ENCODE data around the gene NAB1.
A peak's percentile ranks its signal among the peaks of the same experiment; 100 is the strongest.
"Not testable (repeated sequence)": the region's sequence is repeated elsewhere in the genome, so short reads cannot be mapped to it uniquely, and the experiment has no call there.

NAB1 gene

DNA sequence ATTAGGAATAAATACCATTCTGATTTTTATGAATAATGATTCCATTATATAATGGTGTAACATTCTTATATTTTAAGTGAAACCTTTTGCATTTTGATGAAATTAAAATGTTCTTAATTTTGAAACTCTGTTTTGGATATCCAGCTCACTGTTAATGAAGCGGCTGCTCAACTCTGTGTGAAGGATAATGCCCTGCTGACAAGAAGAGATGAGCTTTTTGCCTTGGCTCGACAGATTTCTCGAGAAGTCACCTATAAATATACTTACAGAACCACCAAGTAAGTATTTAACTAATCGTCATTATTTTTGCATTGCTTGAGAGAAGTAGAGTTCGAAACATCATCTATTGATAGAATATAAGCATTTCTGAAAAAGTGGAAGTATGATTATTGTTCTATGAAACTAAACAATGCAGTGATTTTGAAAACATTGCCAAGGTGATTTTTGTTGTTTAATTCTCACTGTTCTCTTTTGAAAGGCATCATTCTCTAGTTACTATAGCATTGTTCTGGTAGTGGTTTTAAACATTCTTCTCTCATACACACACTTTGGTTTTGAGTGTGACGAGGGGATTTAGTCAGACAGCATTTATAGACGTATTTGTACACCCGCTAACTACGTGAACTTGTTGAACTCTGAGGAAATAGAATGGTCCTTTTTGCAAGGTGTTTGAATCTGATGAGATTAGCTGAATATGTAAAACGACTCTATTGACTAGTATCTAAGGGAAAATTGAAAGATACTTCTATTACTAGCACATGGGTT is 21.5 kb downstream of the NAB1 start:
- no peak for DNase-seq (ENCODE audit: low spot score)

DNA sequence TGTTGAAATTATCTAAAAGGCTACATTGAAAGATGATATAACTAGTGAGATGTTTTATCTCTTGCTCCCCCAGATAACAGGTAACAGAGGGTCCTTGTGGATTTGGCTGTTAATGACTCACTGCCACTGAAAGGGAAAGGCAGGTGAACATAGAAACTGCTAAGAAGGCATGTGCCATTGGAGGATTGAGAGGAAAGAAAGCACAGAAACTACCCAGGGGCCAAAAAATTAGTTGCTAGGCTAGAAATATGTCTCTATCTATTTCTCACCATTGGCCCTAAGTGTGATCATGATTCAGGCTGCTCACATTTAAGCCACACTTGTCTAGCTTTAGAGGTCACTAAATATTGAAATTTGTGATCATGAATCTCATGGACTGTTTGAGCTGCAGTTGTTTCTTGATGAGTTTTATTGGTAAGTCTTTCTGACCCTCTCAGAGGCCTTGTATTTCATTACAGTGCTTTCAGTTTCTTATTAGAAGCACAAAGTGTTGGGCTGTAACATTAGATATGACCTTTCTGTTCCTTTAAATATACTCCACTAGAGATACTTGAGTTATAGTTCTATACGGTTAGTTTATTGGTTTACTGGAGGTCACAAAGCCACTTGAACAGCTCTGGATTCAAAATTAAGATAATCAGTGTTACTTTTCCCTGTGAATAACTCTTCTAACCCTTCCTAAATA is 26.2 kb downstream of the NAB1 start:
- DNase-seq (ENCODE audit: low spot score), result no peak

DNA sequence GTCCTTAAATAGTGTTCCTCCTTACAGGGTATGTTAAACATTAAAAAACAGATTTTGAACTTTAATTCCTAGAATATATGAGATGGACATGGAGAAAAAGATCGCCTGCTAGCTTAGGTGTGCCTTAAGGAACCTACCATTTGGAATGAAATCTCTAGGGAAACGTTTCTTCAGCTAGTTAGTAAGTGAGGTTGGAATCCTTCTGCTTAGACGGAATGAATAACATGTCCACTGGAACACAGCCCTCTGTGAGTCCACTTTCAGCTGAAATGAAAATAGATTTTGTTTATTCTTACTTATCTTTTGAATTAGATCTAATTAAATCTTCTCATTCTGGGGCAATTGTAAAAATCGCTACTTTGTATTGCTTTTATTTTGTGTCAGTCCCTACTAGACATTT is 28.4 kb downstream of the NAB1 start:
- no peak for DNase-seq (ENCODE audit: low spot score)

DNA sequence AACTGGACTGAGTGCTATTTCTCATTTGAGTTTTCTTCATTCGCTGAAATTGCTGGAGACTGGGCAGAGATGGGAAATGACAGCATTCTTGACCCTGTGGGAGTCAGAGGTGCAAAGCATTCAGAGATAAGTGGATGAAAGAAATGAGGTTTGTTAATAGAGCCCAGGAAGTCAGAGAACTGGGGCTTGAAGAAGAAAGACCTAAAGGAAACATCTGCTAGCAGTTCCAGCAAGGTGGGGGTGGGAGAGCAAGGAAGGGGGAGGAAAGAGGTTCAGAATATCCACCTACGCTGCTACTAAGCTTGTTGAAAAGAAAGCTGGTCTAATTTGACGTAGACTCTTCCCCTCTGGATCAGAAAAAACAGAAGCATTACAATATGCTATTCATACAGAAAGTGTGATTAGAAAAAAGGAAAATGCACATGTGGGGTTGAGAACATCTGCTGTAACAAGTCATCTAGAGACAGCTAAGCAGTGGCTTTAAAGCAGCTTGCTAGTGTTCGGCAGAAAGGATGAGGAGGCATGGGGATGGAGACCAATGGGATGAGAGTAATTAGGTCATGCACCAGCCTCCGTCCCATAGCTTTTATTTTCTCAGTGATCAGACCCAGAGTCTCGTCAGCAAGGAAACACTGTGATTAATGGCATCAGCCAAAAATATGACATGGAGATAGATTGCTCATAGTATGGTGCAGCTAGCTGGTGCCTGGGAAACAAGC is 29.7 kb downstream of the NAB1 start:
- no peak for DNase-seq (ENCODE audit: low spot score)

DNA sequence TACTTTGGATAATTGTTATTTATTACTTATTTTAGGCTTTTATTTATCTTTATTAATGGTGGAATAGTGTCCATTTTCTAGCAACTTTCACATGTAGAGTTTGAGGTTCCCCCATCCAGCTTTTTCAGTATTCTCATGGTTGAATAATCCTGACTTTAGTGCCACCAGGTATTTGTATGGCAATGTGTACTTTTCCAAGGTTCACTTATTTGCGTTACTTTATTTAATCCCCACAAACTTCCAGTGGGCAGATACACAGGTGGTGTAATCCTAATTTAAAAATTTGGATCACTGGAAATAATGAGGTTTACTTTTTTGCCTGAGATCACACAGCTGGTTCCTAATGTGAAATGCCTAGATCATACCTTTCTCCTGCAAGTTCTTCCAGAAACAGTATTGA is 30.5 kb downstream of the NAB1 start:
- DNase-seq (ENCODE audit: low spot score), result no peak

GRCh38 chr2:190679813-190680591 is 31.1 kb downstream of the NAB1 start:
- peak; percentile 40 for DNase-seq (ENCODE audit: low spot score)

DNA sequence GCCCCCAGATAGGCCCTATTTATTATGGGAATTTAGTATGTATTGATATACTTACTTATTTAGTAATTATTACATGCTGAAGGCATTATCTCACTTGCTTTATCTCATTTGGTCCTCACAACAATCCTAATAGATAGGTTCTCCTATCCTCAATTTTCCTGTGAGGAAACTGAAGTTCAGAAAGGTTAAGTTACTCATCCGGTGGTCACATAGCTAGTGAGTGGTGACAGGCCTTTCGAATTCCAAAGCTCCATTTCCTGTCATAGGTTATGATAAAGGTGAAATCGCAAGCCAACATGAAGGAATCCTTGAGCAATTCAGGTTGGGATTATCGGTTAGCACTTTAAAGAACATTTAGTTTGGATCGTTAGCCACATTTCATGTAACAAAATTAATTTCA is 33.3 kb downstream of the NAB1 start:
- no peak for DNase-seq (ENCODE audit: low spot score)

DNA sequence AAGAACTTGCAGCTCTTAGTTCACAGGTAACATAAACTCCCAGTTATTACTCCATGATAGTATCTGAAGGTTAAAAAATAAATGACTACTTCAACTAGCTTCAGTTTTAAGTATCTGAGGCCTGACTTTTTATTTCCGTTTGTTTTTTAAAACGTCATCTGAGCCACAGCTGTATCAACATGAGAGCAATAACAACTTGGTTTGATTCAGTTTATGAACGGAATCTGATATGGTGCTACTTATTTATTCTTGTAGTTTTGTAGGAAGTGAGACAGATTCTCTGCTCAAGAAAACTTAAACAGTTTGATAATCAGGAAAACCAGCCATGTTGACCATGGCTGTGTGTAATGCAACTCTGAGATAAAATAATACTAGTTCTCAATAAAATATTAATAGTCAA is 34.9 kb downstream of the NAB1 start:
- DNase-seq (ENCODE audit: low spot score), result no peak

DNA sequence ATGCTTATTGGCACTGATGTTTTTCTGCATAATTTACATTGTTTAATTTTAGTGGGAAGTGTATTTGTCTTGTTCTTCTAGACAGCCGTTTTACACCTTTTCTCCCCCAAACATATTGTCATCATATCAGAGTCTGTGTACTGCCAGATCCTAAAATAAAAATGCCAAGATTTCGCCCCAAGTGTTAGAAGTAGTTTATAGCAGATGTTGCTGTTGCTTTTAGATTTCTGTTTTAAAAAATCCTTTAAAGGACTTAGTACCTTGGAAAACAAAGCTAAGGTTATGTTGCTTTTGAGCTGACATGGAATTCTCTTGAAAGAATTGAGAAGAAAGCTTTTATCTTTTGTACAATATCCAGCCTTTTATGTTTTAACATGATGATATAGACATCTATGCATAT is 36.0 kb downstream of the NAB1 start:
- no peak for DNase-seq (ENCODE audit: low spot score)

DNA sequence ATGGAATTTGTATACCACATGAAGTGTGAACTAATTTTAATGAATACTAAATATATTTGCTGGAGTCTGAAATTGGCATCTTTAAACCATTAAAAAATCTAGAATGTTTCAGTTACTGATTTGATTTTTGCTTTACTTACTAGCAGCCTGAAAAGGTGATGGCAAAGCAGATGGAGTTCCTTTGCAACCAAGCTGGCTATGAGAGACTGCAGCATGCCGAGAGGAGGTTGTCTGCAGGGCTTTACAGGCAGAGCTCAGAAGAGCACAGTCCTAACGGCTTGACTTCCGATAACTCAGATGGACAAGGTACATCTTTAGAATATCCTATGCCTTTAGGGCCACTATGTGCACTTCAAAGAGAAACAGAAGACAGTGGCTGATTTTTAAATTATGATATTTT is 36.5 kb downstream of the NAB1 start:
- DNase-seq (ENCODE audit: low spot score), result no peak

DNA sequence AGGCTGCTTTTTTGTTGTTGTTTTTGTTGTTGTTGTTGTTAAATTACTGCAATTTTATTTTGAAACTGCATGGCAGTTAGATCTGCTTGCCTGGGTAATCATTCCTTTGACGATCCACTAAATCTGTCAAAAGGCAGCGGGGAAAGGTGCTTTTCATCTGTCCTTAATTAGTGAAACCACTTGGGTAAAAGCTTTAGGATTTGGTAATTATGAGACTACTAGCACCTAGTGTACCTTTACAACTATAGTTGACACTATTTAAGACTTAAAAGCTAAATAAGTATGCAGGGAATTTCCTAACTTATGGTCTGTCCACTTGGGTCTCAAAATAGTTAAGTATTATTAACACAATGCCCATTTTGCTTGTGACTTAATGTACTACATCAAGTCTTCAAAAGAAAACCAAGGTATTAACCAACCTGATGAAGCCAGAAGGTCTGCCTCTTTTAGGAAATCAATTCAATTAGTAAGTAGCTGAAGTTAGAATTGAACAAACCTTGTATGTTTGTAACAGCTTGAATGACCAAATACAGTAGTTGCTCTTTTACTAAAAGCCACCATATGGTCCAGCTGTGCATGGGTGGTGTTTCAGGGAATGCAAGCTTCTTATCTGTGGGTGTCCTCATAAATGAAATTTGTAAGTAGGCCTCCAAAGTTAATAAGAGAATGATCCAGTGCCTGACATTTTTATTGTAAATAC is 44.8 kb downstream of the NAB1 start:
- no peak for DNase-seq (ENCODE audit: low spot score)

- DNase-seq (ENCODE audit: low spot score), result no peak
Measured at GRCh38 chr2:190694479-190694878, 45.6 kb downstream of the NAB1 start.

GRCh38 chr2:190695739-190696138 is 46.9 kb downstream of the NAB1 start:
- DNase-seq (ENCODE audit: low spot score), result no peak

GRCh38 chr2:190696792-190697398 is 48.0 kb downstream of the NAB1 start:
- DNase-seq (ENCODE audit: low spot score), result no peak

- no peak for DNase-seq (ENCODE audit: low spot score)
Measured at GRCh38 chr2:190697421-190697820, 48.5 kb downstream of the NAB1 start.

- DNase-seq (ENCODE audit: low spot score), result no peak
Measured at GRCh38 chr2:190698895-190699294, 50.0 kb downstream of the NAB1 start.

DNA sequence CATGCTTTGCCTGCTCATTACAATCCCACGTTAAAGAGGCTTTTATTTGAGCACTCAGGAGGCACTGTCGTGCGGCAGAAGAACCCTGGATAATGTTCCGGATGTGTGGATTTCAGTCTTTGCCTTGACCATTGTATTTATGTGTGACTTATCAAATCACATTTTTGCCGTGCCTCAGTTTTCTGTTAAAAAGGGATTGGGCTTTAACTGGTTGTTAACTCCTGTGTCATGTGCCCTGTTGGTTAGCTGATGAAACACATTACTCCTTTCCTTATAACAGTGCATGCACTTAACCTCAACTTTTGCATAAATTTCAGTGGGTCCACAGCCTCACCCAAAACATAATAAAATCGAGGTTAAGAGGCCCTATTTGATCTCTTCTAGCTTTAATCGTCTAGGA is 52.7 kb downstream of the NAB1 start:
- no peak for DNase-seq (ENCODE audit: low spot score)

DNA sequence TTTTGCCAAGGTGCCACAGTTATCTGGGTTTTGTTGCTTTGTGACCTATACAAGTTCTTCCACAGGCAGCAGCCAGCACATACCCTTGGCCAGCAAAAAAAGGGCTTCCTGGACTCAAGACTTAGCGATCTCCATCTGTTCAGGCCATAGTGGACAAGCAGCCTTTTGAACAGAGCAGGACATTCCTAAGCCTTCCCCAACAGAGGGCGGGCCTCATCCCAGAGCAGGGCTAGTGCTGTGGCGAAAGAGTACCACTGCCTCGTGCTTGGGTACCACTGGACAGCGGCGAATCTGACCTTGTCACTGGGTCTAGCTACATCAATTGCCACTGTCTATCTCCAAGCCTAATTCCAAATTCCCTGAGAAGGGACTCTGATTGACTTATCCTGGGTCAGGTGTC is 56.4 kb downstream of the NAB1 start:
- DNase-seq (ENCODE audit: low spot score), result no peak

DNA sequence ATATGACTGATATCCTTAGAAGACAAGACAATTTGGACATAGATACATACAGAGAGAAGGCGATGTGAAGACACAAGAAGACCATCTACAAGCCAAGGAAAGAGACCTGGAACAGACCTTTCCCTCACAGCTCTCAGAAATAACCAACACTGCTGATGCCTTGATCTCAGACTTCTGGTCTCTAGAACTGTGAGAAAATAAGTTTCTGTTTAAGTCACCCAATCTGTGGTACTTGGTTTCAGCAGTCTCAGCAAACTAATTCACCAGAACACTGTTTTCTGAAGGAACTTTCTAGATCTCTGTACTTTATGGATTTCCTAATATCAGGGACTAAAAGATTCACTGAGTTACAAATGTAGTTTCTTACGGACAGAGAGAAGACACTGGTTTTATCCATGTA is 58.8 kb downstream of the NAB1 start:
- DNase-seq (ENCODE audit: low spot score), result no peak

- not testable (repeated sequence) for DNase-seq (ENCODE audit: low spot score)
Measured at GRCh38 chr2:190708650-190709049, 59.8 kb downstream of the NAB1 start.

DNA sequence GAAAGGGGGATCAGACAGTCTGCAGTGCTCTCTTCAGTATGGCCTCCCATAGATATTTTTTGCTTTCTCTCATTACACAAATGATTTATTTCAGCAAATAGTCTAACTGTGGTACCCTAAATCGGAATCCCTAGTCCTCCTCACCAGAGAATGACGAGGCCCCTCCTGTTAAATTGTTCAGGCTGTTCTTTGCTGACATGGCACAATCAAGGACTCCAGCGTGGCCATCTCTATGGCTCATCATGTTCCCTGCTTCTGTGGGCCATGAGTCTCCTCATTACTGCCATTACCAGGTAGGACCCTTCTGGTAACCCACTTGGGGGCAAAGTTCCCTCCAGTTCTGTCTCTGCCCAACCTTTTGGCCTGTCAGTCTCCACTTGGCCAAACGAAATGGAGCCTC is 62.2 kb downstream of the NAB1 start:
- no peak for DNase-seq (ENCODE audit: low spot score)

Data from hematopoietic multipotent progenitor cell treated with erythropoietin and hydrocortisone succinate and interleukin-3 and kit ligand, for 17 days (in vitro differentiated cells).